Dermis microvascular lymphatic vessel endothelial cell (primary cell): ENCODE measurements around the gene MEGF6. TPM values are rescaled to one million over a fixed set of nuclear protein-coding genes. Genes with fewer than 3 reads are reported as not detected.
A peak's percentile ranks its signal among the peaks of the same experiment; 100 is the strongest.

Source experiments
- DNase-seq, 2 donors: peaks; one replicate each; pipeline versions ENCODE4 v3.0.0 to v3.0.0-alpha.2; 2010; ENCODE audit warnings: low read depth in 2 of 2
- total RNA-seq: library from RNA; depleted of rRNA; stranded (reverse); fragments of >200 nt; gene quantifications from 2 replicates; pipeline ENCODE4 v1.2.1, GENCODE V29; 2014

Gene MEGF6
- total RNA-seq, 1 donor from 2014 or later: 69.3 TPM

DNA sequence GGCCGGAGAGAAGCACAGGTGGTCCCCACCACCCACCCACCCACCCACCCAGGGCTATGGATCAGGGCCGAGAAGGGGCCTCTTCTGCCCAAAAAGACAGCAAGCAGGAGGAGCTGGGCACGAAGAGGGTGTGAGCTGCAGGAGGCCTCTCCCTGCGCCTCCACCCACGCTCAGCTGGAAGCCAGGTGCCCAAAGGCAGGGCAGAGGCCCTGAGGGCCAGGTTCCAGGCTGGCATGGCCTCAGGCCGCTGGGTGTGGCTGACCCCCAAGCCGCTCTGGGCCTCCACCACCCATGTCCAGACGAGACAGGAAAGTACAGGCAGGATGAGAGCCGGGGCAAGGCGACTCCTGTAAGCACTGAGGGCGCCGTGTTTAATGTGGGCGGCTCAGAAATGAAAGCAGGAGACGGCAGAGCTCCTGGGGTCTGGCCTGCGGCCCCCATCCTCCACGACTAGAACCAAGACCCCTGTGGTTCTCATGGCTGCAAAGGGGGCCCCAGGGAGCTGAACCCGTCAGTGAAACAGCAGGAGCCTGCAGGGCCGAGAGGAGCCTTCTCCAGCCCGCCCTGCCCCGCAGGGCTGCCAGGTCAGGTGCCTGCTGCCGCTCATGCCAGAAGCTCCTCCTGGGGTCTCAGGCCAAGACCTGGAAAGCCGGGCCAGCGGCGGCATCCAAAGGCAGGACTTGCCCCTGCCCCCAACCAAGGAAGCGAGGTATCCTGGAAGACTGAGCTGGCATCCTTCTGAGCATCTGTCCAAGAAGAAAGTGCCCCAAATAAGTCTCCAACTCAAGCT is 56.0 kb downstream of the MEGF6 start:
- no peak for DNase-seq

DNA sequence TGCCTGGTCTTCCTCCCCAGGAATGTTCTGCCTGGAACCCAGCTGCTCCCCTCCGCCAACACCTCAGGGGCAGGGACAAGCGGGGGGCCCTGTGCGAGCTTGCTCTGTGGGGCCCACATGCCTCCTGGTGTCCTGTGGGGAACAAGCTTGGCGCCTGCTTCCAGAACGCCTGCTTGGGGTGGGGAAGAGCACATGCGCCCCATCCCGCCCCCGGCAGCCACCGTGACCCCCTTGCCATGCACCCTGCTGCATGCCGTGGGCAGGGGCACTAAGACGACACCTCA is 57.4 kb downstream of the MEGF6 start:
- DNase-seq: no peak

DNA sequence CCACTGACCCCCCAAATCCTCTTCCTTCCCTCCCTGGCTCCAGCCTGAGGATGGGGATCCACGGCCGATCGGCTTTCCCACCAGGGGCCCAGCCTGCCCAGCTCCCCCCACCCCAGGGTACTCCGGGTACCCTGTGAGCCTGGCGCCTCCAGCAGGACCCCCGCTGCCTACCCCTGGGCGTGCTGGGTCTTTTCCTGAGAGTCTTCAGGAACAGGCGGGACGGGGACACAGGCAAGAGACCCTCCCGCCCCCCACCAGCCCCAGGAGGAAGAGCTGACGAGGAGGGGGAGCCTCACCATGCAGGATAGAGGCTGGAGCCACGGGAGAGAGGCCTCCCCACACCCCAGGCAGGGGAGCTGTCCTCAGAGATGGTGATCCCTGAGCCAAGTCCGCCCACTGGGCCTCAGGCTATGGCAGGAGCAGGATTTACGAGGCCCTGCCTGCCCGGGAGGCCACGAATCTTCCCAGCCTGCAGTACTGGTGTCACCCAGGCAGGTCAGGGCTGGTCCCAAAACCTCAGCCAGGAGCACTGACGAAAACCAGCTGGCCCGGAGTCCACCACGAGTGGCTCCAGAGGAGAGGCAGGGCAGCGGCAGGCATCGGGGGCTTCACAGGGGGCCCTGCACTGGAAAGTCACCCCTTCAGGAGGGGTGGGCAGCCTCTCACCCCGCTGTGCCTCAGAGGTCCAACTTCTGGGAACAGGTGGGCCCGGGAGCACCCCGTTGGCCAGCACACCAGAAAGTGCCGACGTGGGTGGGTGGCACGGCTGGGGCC is 58.0 kb downstream of the MEGF6 start:
- DNase-seq: no peak

DNA sequence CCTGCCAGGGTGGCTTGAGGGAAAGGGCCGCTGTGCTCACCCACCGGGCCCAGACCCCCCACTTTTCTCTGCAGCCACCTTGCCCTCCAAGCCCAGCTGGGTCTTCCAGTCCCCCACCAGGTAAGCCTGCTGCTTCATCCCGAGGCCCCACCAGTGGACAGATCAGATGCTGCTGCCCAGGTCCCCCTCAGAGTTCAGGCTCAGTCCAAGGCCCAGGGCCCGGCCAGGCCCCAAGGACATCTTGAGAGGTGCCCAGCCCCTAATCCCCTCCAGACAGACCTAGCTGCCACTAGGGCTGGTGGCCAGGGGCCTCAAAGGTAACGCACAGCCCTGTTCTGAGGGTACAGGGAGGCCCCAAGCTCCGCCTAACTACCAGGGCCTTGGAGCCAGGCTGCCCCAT is 58.6 kb downstream of the MEGF6 start:
- DNase-seq: no peak

DNA sequence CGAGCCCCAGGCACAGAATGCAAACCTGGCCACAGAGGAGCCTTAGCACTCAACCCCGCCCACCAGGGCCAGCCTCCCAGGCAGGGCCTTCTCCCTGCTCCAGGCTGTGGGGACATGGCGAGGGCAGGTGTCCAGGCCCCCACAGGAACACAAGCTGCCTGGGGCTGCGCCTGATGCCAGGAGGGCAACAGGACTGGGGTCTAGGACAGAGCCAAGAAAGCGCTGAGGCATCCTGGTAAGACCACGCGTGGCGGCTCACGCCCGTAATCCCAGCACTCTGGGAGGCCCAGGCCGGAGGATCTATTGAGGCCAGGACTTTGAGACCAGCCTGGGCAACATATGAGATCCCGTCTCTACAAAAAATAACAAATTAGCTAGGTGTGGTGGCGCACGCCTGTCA is 59.1 kb downstream of the MEGF6 start:
- DNase-seq: no peak

DNA sequence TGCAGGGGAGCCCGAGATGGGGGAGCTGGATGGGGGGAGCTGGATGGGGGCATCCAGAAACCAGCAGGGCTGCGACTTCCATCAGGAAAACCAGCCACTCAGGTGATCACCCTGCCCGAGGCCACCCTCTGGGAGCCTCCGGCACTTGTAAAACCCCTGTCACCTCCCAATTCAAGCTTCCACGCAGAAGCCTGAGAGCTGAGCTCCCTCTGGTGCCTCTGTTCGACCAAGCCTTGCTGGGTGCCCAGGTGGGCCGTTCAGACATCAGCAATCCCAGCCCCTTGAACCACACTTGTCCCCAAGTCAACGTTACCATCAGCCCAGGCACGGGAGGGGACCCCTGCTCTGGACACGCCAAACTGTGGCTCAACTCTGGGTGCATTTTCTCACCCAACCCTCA is 59.6 kb downstream of the MEGF6 start:
- DNase-seq: no peak

DNA sequence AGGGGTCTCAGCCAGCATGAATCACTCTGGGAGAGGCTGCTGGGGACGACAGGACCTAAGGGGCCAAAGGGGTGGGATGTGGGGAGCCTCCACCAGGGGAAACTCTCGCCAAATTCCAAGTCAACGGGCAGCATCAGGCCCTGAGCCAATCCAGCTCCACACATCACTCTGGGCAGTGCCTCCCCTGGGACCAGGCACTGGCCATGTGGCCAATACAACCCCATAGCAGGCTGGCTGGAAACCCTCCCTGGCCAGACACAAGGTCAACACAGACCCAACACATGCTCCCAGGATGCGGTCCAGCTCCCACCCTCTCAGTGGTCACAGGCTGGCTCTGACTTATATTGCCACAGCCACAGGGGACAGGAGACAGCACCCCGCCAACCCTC is 60.0 kb downstream of the MEGF6 start:
- no peak for DNase-seq

DNA sequence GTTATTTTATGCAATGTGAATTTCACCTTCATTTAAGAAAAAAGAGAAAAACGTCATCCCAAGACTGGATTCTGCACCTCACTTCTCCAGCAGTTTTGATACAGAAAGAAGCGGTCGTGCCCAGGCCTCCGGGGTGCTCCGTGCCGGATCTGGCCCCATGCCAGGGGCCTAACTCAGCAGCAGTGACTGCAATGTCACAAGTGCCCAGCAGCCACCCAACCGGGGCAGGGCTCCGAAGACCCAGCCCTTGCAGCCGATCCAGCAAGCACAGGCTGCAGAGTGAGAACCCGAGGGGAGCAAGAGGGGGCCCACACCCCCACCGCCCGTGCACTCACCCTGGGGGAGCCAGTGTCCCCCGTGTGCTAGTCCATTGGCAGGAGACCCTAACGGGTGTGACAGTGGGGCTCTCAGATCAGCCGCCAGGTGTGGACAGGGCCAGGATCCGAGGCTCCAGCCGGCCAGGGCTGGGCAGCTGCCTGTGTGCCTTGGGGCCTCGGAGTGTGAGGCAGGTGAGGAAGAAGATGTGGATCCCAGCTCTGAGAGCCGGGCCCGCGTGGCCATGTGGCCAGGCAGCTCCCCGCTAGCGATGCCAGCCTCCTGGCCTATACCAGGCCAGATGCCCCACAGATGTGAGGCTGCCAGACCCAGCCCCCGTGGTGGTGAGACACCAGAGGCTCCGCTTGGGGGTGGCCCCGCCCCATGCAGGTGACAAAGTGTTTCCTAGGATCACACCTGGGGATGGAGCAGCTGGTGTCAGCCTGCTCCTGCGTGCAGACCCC is 60.6 kb downstream of the MEGF6 start:
- no peak for DNase-seq

DNA sequence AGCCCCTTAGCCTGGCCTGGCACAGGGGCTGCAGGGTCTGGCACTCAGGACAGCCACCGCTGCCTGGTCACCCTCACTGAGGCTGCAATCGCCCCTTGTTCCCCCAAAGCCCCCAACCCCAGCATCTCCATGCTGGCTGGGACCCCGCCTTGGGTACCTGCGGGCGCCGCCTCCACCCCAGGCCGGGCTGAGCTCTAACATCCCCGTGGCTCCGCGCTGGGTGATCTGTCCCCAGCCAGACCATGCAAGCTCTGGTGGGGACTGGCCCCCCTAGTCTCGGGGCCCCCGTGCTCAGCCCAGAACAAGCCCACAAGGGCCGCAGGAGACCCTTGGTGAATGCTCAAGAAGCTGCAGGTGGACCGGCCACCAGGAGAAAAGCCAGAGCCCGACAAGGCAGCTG is 62.4 kb downstream of the MEGF6 start:
- no peak for DNase-seq

DNA sequence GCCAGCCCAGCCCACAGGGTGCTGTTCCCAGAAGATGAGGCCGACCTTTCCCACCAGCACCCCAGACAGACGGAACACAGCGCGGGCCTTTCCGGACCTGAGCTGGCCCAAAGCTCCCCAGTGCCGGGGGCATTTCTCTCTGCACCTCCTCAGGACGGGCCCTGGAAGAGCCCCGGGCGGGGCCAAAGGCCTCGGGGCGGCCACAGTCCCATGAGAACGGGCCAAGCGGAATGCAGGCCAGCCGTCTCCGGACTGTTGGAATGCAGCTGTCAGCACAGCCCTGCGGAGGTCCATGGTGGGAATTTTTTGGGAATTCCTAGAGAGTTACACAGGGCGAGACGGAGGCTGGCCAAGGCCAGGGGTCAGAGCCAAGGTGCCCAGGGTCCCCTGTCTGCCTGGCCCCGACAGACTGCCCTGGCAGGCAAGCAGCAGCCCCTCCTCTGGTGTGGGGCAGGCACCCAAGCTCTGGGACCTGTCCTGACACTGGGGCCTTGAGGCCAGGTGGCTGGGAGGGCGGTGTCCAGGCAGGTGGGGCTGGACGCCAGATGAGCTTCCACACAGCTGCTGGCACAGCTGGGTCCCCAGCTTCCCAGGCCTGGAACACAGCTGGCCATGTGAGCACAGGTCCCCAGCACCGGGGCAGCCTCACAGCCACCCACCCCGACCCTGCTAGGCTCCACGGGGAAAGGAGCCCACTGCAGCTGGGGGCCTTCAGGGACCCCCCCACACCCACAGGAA is 63.0 kb downstream of the MEGF6 start:
- no peak for DNase-seq

DNA sequence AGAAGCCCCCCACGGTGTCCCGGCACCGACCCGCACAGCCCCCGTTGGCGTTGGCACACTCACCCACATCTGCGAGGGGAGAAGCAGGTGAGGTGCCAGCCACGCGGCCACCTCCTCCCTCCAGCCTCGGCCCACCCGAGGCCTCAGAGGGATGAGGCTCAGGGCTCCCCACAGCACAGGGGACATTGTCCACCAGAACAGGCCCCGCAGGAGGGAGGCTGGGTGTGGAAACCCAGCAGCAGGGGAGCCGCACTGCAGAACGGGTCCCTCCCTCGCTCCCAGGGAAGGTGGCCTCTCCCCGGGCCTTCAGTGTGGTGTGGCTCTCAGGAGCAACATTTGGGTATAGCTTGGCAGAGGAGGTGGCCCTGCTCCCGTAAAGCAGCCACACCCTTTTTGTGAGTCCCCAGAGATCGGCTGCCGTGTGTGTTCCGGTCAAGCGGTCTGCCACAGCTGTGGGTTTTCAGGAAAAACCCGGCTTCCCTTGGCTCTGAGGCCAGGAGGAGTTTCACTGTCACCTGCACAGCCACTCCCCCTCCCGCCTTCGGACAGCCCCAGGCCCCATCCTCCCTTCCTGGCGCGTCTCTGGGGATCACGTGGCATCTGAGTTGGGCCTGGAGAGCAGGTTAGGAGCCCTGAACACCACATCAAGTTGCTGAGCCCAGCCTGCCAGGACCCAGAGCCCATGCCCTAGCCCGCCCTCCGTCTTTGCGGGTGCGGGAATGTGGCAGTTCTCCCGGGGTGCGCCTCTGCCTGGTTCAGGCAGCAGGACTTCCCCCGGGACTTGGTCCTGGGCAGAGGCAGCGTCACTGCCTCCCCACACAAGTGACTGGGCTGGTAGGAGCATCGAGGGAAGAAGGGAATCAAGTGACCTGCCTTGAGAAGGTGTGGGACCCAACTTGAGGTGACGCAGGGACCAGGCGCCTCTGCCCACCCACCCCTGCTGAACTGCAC is 64.0 kb downstream of the MEGF6 start:
- DNase-seq: no peak

DNA sequence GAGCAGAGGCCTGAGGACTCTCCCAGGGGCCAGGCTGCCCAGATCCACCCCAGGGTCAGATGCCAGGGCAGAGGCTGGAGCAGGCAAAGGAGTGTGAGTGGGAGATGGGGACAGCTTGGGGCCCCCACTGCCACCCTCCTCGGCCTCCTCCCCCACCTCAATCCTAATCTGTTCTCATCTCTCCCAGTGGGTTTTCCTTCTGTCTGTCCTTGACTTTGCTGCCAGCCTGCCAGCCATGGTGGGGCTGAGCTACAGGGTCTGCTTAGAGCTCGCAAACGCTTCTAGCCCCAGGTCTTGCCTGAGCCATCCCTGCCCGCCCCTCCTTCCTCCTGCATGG is 65.3 kb downstream of the MEGF6 start:
- DNase-seq: no peak

DNA sequence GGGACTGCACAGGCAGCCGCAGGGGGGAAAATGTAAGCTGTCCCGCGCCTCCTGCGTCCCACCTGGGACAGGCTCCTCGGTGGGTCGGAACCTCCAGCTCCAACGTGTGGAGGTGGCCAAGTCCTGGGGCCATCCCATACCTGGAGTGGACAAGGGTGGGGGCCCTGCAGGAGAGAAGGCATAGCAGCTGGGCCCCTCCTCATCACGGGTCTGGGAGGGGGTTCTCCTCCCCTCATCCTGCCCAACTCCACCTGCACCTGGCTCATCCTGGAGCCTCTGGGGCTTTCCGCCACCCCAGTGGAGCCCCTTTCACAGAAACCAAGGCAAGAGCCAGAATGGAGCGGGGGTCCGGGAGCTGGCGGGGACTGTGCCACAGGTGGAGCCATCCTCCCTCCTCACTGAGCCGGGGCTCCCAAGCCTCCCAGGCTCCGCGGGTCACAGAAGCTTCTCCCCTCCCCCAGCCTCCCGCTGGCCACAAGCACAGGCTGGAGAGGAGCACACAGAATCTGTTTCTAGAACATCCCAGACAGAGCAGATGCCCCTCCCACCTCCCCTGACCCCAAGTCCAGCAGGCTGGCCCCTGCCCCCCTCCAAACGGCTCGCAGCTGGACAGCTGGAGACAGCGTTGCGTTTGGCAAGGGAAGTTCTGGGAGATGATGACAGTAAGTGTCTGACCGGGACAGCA is 65.8 kb downstream of the MEGF6 start:
- no peak for DNase-seq

DNA sequence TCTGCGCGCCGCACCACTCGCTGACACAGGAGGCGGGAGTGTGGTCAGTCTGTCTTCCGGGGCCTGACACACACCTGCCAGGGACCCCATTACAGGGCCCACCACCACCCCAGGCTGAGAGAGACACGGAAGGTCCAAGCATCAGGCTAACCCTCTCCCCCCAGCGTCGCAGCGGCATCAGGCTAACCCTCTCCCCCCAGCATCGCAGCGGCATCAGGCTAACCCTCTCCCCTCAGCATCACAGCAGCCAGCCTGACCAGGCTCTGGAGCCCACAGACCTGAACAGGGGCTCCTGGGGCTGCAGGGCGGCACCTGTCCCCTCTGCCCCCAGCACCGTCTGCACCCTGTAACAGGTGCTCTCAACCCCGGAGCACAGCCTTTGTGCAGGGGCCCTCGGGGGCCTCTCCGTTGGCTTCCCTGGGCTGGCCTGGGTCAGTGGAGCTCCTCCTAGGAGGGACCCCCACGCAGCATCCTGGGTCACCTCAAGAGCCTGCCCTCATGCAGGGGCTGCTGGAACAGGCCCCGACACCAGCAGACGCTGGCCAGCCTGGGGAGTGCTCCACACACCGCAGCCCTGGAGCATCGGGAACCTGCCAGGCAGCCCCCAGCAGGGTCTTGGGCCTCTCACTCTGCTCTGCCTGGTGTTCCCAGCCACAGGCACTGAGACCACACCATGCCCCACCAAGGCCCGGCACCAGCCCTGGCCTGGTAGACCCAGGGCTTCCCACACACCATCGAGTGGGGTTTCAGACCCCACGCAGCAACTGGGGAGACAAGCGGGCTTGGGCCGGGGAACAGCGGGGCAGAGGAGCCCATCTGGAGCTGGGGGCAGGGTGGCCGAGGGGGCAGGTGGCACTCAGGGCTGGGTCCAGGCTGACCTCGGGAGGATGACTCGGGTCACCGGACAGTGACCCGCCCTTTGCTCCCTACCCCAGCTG is 67.0 kb downstream of the MEGF6 start:
- no peak for DNase-seq

DNA sequence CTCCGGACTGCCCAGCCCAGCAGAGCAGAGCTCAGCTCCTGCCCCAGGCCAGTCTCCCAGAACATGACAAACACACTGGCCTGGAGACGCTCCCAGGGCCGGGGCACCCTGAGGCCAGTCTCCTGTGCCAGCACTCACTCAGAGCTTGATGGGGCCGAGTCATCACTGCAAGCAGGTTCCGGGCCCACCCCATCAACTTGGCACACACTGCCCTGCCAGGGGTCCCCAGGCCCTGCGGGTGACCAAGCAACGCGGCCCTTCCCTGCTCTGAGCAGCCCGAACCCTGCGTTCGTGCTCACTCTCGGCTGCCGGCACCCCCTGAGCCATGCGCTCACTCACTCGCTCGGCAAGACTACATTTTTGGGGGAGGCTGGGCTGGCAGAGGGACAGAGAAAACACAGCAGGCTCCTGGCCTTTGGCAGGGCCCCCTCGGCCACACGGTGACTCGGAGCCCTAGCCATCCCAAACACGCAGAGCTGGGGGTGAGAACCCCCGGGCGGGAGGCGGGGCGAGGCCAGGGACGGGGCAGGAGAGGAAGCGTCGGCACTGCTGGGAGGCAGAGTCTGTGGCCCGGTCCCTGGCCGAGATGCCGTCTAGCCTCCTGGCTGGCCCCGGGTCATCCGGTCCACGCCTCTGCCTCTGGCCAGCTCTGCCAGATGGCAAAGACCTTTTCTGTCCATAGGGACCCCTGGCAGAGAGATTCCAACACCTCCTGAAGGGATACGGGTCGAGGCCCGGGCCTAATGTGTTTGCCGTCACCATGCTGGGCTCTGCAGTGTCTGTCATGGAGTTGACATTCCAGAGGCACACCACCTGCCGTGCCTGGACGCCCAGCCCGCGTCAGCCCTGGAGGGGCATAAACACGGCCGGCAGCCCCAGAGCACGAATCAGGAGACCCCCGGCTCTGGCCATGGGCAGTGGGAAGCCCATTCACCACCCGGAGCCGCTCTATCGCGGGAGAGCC is 68.0 kb downstream of the MEGF6 start:
- DNase-seq: peak; percentile 39 to 47

DNA sequence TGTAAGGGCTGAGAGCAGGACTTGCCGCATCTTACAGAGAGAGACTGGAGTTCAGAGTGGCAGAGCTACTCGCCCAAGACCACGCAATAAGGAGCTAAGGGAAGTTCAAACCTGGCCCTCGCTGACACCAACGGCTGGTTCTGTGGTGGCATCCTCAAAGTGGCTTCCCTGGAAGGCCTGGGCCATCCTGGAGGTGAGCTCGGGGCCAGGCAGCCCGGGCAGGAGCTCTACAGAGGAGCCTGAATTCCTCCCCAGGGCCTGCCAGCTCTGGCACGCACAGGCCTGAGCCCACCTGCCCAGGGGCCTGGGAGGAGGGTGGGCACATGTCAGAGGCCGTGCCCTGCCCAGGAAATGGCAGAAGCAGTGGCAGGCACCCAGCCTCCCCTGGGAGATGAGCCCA is 68.6 kb downstream of the MEGF6 start:
- DNase-seq: no peak

DNA sequence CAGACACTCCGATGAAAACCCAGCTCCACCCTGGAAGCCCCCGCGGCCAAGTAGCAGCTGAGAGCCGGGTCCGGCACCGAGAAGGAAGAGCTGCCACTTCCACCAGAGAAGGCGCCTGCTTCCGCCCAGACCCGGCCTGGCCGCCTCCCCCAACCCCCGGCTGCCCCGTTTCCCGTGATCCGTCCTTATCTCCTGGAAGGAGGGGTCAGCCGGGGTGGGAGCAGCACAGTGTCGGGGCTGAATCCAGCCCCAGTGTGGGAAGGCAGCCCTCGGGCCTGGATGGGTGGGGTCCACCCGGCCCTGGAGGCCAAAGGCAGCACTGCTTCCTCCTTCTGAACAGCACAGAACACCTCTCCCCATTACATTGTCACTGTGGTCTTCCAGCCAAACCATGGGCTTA is 69.4 kb downstream of the MEGF6 start:
- peak in 1 of 2 donors; percentile 6 for DNase-seq

DNA sequence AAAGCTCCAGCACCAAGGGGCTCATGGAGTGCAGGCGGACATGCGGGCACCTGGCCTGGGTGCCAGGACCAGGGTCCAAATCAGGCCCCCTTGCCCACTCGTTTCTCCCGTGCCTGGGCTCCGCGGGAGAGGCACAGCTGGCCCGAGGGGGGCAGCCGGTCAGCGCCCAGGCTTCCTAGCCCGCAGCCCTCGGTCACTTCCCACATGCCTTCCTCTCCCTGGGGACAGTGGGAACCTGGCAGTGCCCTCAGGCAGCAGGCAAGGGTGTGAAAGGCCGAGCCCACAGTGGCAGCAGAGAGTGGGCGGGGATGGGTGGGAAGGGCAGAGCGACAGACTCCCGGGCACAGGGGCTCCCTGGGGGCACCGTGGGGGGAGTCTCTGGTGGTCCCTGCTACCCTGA is 69.8 kb downstream of the MEGF6 start:
- no peak for DNase-seq
